Activated CD4-positive, alpha-beta T cell treated with anti-CD3 and anti-CD28 coated beads, Interleukin-2, amount 50 U/mL, for 24 hours (primary cell): ENCODE data around the gene CUL1.

Experiments used
- DNase-seq, 2 donors: peaks; one replicate each; pipeline ENCODE4 v3.0.0-alpha.2; 2020; ENCODE audit warnings: low read depth in 1 of 2, low spot score in 1 of 2

Gene CUL1

DNA sequence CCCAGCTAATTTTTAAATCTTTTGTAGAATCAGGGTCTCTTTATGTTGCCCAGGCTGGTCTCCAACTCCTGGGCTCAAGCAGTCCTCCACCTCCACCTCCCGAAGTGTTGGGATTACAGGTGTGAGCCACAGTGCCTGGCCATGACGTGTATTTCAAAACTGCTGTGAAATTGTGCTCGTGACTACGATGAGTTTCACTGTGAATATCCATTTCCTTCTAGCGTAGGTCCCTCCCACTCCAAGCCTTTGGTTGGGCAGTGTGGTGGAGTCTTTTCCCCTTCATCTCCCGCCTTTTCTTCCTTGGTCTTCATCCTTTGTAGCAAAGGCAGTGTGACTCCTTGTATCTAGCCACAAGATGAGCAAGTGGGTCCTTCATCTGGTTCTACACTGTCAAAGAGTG is 56.2 kb downstream of the CUL1 start:
- DNase-seq: no peak

DNA sequence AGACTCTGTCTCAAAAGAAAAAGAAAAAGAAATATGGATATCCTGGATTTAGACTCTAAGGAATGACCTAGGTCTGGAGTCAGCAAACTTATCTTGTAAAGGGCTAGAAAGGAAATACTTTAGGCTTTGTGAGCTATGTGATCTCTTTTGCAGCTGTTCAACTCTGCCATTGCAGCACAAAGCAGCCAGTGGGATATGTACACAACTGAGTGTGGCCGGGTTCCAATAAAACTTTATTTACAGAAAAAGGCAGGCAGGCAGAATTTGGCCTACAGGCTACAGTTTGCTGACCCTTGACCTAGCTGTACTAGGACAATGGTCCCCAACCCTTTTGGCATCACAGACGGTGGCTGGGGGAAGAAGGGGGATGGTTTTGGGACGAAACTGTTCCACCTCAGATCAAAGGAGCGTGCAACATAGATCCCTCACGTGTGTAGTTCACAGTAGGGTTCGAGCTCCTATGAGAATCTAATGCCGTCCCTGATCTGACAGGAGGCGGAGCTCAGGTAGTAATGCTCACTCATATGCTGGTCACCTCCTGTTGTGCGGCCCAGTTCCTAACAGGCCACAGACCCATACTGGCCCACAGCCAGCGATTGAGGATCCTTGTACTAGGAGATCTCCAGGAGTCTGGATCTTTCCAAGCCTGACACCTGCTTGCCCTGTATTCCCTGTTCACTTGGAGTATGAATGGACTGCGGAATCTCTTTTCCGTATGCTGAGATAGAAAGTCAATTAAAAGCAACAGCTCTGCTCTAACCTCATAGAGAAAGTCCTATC is 63.0 kb downstream of the CUL1 start:
- no peak for DNase-seq

DNA sequence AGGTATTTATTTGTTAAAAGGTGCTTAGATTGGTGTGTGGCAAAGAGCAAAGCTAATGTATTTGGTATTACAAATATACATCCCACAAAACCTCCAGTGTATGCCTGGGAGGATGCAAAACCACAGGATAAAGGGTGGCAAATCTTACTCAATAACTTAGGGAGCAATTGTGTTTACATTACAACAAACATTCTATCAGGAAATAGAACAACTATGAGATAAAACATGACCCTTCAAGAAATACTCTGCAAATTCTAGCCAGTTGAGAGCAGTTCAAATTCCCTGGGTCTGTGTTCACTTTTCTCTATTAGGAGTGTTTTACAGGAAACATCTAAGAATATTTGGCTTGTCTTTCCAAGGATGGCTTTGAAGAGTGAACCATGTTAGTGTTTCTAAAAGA is 64.9 kb downstream of the CUL1 start:
- no peak for DNase-seq

DNA sequence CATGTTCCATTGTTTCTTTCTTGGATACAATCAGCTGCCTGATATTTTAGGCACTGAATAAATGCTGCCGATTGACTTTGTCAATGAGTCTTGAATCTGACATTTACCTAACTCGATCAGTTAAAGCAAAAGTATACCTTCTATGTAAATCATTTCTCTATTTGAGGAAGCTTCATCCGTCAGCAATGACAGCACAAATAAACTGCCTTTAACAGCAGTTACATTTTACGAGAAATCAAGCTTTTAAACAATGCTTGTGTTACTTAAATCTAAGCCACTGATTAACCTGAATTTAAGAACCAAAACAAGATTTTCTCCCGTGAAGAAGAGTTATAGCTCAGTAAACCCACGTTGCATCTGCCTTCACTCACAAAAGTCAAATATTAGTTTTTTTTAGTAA is 71.3 kb downstream of the CUL1 start:
- DNase-seq: no peak

DNA sequence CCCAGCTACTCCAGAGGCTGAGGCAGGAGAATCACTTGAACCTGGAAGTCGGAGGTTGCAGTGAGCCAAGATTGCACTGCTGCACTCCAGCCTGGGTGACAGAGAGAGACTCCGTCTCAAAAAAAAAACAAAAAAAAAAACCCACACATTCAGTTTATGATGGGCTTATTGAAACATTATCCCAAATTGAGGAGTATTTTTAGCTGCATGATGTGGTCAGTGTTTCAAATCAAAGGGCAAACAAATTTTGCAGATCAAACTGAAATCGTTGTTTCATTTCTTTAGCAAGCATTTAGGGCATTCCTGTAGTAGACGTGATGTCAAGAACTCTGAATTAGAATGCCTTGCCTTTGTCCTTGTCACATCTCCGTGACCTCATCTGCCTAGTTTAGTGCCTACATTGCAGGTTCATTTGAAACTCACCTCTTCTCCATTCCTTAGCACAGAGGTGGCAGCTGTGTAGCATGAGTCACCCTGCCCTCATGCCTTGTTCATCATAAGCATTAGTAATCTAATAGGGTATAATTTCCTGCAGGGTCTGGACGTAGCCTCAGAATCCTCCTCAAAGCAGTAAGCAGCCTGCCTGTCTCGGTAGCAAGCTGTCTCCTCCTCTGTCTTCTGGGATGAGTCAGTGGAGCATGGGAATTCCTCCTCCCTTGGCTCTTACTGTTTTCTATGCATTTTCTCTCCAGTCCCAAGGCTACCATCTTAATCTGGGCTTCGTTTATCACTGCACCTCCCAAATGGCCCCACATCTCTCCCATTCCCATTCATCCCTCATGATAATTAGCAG is 73.8 kb downstream of the CUL1 start:
- peak in 1 of 2 donors; percentile 40 for DNase-seq

DNA sequence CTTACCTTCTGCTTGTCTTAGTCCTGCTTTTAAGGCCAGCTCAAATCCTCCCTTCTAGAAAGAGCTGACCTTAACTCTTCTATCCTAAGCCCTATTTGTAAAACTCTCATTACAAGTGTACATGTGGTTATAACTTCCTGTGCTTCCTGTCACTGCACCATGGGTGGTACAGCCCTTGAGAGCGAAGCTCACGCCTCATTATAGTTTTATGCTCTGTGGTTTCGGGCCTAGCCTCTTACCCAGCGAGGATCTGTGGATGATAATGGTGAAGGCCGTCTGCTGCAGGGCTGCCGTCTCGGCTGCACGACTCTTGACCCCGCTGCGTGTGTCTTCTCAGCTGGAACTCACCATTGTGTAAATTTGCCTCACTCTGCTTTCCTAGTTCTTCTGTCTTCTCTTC is 74.6 kb downstream of the CUL1 start:
- DNase-seq: peak in 1 of 2 donors; percentile 21

DNA sequence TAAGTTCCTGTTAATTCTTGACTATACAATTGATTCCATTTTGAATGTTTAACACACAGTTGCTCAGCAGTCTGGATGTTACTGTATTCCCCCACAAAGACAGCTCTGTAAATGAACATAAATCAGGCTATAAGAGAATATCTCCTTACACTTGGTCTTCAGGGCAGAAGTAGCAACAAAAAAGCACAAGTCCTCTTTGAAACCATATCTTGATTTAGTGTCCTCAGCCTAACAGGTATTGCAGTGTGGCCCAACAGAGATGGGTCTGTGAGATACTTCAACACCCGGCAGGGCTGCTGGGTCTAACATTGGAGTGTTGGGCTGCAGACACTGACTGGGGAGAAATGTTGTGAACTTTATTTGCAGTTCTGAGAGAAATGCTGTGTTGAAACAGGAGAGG is 75.8 kb downstream of the CUL1 start:
- no peak for DNase-seq

DNA sequence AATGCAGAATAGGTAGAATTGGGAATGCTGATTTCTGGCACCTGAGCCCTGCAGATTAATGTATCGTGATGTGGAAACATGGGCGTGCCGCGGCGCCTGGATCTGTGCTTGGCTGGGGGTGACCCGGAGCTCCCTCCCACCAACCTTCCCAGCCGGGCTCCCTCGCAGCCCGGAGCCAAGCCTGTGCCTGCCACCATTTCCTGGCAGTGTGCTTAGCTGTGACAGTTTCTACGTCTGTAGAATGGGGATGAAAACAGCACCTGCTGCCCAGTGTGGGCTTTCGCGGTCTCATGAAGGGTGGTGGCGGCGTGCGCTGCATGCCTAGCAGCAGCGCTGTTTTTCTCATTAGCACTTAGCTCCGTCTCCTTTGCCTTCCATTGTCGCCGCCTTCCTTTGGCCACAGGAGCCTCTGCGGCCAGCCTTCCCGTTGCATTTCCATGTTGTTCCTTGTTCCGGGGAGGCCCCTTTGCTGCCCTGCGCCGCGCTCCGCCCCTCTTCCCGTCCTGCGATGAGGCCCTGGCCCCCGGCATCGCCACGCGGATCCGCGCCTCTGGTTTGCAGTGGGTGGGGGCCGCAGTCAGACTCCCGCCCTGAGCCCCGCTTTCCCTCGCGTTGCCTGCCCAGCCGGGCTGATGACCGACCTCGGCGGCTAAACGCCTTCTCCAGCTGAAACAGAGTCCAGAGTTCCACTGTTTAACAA is 84.2 kb downstream of the CUL1 start:
- DNase-seq: no peak

DNA sequence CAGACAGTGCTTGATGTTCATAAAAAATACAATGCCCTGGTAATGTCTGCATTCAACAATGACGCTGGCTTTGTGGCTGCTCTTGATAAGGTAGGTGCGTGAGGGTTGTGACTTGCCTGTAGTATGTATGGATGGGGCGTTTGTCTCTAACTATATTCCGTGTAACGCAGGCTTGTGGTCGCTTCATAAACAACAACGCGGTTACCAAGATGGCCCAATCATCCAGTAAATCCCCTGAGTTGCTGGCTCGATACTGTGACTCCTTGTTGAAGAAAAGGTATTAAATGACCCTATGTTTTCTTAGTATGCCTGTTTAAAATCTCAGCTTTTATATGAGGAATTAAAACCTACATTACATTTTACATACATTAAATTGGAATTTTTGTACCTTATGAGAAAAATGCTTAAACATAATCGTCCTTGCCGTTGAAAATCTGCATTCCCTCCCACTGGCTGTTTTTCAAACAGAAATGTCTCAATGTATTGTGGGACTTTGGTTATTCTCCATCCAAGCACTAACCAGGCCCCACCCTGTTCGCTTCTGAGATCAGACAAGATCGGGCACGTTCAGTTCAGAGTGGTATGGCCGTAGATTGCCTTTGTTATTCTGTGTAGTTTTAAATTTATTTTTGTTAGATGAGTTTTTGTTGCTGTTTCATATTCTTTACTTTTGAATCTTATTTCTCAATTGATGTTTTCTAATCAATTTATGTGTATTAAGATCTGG is 85.3 kb downstream of the CUL1 start:
- DNase-seq: no peak

DNA sequence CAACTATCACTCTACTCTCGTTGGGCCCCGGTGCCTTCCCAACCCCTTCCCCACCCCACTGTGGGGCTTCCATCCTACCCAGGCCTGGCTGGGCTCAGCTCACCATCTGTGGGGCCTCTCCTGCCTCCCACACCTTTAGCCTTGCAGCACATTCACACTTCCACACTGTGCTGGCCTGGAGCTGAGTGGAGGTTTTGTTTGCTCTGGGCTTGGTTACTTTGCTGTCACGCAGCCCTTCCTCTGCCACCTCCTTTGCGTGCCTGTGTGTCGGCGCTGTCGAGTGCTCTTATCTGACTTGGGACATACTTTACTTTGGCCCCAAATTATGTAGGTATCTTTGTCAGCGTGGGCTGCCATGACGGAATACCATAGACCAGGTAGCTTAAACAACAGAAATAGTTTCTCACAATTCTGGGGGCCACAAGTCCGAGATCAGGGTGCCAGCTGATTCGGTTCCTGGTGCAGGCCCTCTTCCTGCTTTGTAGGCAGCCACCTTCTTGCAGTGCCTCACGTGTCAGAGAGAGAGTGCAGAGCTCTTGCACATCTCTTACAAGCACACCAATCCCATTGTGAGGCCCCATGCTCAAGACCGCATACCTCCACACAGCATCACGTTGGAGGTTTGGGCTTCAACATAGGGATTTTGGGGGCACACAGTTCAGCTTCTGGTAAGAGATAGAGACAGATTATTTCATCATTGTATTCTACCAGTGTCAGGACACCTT is 89.0 kb downstream of the CUL1 start:
- DNase-seq: no peak

DNA sequence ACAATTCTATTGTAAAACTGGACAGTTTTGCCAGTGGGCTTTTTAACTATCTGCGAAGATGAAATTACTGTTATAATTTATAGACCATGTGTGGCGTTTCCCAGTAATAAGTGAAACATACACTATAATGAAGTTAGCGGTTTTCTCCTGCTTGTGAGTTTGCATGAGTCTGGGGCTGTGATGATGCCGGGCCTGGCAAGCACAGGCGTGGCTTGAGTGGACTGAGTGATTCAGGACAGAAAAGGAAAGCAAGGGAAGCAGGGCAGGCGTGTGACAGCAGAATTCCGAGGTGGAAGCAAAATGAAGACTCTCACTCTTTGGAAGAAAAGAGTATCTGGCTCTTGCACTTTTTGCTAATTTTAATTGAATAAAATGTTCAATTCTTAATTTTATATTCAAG is 90.5 kb downstream of the CUL1 start:
- no peak for DNase-seq

DNA sequence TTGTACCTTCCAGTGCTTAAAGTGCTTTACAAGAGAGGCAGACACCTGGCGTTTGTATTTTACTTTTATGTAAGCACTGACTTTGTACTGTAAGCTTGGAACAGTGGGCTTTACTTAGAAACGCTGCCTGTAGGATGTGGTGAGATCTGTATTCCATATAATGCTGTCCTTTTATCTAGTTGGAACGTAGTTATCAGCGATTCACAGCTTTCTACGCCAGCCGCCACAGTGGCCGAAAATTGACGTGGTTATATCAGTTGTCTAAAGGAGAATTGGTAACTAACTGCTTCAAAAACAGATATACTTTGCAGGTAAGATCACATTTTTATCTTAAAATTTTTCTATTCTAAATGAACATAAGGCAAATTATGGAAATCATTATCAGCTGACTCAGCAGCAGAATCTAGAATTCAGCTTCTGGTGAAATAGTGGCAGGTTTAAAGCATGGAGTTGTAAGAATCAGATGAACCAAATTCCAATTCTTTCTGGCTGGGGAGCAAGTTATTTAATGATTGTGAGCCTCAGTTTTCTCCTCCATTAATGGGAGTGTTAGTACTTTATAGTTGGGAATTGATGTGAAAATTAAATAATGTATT is 91.5 kb downstream of the CUL1 start:
- DNase-seq: no peak

DNA sequence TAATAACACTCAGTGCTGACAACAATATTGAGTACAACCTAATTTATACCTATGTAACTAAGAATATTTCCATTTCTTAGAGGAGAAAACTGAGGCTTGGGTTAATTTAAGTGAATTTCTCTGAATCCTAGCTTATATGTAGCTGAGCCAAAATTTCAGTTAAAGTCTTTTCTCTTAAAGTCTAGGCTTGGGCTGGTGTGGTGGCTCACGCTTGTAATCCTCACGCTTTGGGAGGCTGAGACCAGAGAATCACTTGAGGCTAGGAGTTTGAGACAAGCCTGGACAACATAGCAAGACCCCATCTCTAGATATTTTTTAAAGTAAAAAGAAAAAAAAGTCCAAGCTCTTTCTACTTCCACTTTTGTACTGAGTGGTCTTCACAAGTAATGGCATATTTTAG is 92.1 kb downstream of the CUL1 start:
- DNase-seq: no peak

DNA sequence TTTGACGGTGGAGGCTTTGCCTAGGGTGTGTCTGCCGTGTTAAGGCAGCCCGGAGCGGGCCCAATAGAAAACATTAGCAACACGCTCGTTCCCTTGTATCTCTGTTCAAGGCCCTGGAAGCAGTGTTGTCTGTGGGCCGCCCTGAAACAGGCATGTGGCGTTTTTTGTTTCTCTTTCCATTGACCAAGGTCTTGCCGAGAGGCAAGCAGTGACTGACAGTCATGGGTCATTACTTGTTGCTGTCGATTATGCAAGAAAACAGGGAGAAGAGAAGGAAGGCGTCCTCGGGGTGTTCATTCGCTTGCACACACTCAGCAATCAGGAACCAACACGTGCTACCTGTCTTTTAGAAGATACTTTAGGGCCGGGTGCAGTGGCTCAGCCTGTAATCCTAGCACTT is 92.8 kb downstream of the CUL1 start:
- no peak for DNase-seq

DNA sequence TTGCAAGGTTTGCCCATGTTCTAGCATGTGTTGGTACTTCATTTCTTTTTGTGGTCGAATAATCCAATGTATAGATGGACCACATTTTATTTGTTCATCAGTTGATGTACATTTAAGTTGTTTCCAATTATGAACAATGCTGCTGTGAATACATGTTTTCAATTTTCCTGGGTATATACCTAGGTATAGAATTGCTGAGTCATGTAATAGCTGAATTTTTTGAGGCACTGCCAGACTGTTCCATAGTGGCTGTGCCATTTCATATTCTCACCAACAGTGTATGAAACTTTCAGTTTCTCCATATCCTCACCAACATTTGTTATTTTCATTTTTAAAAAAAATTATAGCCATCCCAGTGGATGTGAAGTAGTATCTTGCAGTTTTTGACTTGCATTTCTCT is 94.9 kb downstream of the CUL1 start:
- DNase-seq: no peak

DNA sequence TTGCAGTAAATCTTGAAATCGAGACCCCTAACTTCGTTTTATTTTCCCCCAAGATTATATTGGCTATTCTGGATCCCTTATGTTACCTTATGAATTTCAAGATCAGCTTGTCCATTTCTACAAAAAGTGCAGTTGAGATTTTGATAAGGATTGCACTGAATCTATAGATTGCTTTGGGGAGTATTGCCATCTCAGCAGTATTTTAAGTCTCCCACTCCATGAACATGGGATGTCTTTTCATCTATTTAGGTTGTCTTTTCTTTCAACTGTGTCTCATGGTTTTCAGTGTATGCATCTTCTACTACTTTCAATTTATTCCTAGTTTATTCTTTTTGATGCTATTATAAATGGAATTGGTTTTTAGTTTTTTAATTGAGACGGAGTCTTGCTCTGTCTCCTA is 95.8 kb downstream of the CUL1 start:
- DNase-seq: no peak

DNA sequence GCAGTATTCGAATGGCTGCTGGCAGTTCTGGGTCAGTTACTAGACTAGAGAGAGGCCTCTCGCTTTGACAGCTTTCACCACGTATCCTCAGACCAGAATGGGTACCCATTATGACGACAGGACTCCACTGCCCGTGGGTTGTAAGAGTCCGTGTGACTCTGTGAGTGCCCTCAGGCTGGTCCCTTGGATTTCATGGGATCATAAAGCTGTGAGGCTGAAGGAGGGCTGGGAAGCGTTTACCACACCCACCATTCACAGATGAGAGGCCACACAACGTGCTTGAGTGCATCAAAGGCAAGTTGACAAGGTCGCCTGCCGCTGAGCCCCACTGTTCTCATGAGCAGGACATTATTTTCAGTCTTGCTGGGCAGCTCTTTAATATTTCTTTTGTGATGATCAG is 98.1 kb downstream of the CUL1 start:
- no peak for DNase-seq

DNA sequence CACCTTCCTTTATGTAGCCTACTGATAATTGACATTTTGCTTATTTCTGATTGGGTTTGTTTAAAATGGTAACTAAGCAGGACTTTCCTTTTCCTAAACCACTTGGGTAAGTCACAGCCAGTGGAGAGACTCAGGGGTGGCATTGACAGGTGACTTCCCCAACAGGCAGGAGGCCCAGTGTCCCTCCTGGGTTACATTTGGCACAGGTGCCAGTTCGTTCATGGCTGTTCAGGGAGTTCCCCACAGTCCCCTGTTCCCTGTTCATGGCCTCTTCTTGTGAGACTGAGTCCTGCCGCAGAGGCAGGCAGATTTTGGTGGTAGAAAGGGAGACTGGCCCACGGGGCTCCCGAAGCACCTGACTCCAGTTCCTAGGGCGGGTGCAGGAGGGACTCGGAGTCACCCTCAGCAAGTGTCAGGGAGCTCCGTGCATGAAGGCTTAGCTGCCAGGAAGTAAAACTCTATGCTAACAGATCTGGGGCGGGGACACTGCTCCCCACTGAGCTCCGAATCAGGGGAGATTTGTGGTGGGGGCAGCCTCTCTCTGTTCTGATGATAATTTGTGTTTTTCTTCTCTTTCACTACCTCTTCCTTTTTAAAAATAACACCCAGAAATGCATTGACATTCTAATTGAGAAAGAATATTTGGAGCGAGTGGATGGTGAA is 101.3 kb downstream of the CUL1 start:
- DNase-seq: no peak

DNA sequence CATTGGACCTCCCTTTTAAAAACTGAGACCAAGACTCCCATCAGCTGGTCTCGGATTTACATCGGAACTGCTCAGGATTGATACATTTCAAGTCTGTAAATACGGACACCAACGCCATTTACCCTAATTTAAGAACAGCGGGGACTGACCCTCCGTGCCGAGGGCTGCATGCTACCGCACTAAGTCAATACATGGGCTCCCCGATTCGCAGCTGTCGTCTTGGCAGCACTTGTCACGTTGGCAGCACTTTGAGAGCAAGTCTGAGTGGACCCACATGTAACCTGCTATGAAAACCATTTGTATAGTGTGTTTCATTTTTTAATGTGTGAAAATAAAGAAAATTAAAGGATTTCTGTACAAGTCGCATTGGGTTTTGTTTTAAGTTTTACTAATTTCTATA is 102.0 kb downstream of the CUL1 start:
- no peak for DNase-seq

DNA sequence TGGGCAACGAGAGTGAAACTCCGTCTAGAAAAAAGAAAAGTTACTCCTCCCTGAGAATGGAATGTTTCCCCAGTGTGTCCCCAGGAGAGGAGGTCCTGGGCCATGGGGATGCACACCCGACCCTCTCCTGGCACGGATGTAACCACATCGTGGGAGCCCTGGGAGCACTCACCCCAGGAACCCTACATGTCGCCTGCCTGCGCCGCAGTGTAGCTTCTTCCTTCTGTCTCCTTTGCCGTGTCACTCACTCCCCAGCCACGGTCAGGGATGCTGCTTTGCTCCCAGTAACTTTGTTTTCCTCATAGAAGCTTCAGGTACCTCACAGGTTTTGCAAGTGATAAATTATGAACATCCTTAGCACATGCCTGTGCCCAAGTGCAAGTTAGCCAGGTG is 103.4 kb downstream of the CUL1 start:
- DNase-seq: no peak
